ENCODE results near the gene TK1.
"Not testable (repeated sequence)": the region's sequence is repeated elsewhere in the genome, so short reads cannot be mapped to it uniquely, and the experiment has no call there.

TK1 gene

GRCh38 chr17:78186692-78187595 lies at the start of gene TK1, which contains the start of gene AFMID:
TSS of gene TK1 (minus strand) at chr17:78187052. CDS start at chr17:78186994, 58 bp downstream.
TSS of gene AFMID (plus strand) at chr17:78187362. CDS start at chr17:78187371, 9 bp downstream.
- peak; percentile 97 for DNase-seq

GRCh38 chr17:78235885-78236284 lies 49.0 kb upstream of the TK1 start:
- DNase-seq, result no peak

GRCh38 chr17:78235022-78235421 lies 48.2 kb upstream of the TK1 start:
- DNase-seq, result not testable (repeated sequence)

- DNase-seq, result no peak
These were observed 47.5 kb upstream of the TK1 start for GRCh38 chr17:78234261-78234865.

GRCh38 chr17:78233678-78234077 lies 46.8 kb upstream of the TK1 start:
- DNase-seq, result no peak

- no peak for DNase-seq
These were observed 46.0 kb upstream of the TK1 start for GRCh38 chr17:78232859-78233173.

- no peak for DNase-seq
These were observed 45.4 kb upstream of the TK1 start for GRCh38 chr17:78231991-78232858.

GRCh38 chr17:78230996-78231935 lies 44.4 kb upstream of the TK1 start, which contains the start of gene TMEM235:
TSS of gene TMEM235 (plus strand) at chr17:78231631. CDS start at chr17:78232024, 393 bp downstream.
- DNase-seq, result no peak

GRCh38 chr17:78230252-78230962 lies 43.6 kb upstream of the TK1 start:
- no peak for DNase-seq

- DNase-seq, result no peak
These were observed 41.3 kb upstream of the TK1 start for GRCh38 chr17:78228176-78228575.

- DNase-seq, result peak; percentile 93 to 95
These were observed 40.6 kb upstream of the TK1 start for GRCh38 chr17:78227455-78227916.

- peak; percentile 77 to 94 for DNase-seq
These were observed 40.1 kb upstream of the TK1 start for GRCh38 chr17:78226759-78227454.

GRCh38 chr17:78226055-78226758 lies 39.4 kb upstream of the TK1 start:
- peak in 1 of 2 experiments; percentile 44 for DNase-seq

GRCh38 chr17:78225088-78225865 lies 38.4 kb upstream of the TK1 start:
- no peak for DNase-seq

- DNase-seq, result no peak
These were observed 37.6 kb upstream of the TK1 start for GRCh38 chr17:78224231-78225087.

- DNase-seq, result no peak
These were observed 36.9 kb upstream of the TK1 start for GRCh38 chr17:78223765-78224164.

- DNase-seq, result no peak
These were observed 36.2 kb upstream of the TK1 start for GRCh38 chr17:78223061-78223460.

Measured in SHP77 (cell line).